Colonic mucosa (tissue), 4 donors: ENCODE results near the gene HOXC10. TPM values are rescaled to one million over a fixed set of nuclear protein-coding genes. Genes with fewer than 3 reads are reported as not detected.

Experiments
- DNase-seq: peaks from one replicate; pipeline ENCODE4 v3.0.0-alpha.2; 2020
- H3K27ac ChIP-seq: fragments of 200-600 bp; one replicate; pipeline ENCODE4 v1.8.0; 2021
- H3K27me3 ChIP-seq: fragments of 200-600 bp; one replicate; pipeline ENCODE4 v1.8.0; 2021
- H3K36me3 ChIP-seq: fragments of 200-600 bp; one replicate; pipeline ENCODE4 v1.8.0; 2021
- H3K4me1 ChIP-seq: fragments of 200-600 bp; one replicate; pipeline ENCODE4 v1.8.0; 2021; ENCODE audit warnings: mild to moderate bottlenecking
- H3K4me3 ChIP-seq: fragments of 200-600 bp; one replicate; pipeline ENCODE4 v1.8.0; 2021
- H3K9ac ChIP-seq, 2 donors: one replicate each; pipeline ENCODE4 v1.7.0; 2013; ENCODE audit warnings: control low read depth in 2 of 2, low read depth in 2 of 2, low read length in 2 of 2
- H3K9me3 ChIP-seq: fragments of 200-600 bp; one replicate; pipeline ENCODE4 v1.8.0; 2021
- intact Hi-C: fragments of 100-400 bp; cut with DNase I; formaldehyde crosslinking; loops from one replicate; pipeline ENCODE4 v1.14.1; 2022
- total RNA-seq, 2 donors: library from RNA; stranded (reverse); fragmentation: NEBNext Ultra II Directional in 1 of 2; extraction: Animal tissue kit (Norgen Biotek cat#: 25700) in 1 of 2; gene quantifications; one replicate each; pipeline ENCODE4 v1.2.1, GENCODE V29; 2021
- TF ChIP-seq, protein P1 (sequence below): fragments of 200-600 bp; IDR thresholded peaks from one replicate; pipeline ENCODE4 v1.8.0; 2022; ENCODE audit warnings: antibody characterized with exemption, mild to moderate bottlenecking
- donor health status: healthy.
- donor health status: DM: no; HTN: no; CAD: no.
- donor health status: DM: no; HTN: no; CAD: no.

The HOXC10 gene
- total RNA-seq, 2 donors from 2014 or later, result not detected

DNA sequence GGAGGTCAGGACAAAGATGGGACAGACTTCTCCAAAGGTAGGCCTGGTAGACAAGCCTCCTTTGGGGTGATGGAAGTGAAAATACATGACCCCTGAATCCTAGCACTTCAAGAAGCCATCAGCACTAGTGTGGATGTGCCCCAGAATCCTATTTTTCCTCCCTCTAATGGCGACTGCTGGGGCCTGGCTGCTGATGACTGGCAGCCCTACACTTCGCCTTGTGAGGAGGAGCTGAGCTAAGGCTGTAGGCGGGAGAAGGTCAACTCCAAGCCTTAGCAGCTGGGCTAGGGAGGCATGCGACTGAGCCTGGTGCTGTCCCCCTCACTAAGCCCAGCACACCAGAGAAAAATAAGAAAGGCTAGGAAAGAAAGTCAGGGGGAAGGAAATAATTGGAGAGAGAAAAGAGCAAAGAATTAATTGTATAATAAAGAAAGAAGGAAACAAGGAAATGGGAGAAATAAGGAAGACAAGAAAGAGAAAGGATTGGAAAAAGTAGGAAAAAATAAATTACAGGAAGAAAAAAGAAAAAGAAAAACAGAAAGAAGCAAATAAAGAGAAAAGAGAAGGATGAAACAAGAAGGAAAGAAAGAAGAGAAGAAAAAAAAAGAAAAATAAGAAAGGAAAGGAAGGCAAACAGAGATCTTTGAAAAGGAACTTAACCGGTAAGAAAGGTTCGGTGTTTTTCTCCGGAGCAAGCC is 4.7 kb upstream of the HOXC10 start:
- intact Hi-C loops, result no loop called here
- TF ChIP-seq, protein P1, sequence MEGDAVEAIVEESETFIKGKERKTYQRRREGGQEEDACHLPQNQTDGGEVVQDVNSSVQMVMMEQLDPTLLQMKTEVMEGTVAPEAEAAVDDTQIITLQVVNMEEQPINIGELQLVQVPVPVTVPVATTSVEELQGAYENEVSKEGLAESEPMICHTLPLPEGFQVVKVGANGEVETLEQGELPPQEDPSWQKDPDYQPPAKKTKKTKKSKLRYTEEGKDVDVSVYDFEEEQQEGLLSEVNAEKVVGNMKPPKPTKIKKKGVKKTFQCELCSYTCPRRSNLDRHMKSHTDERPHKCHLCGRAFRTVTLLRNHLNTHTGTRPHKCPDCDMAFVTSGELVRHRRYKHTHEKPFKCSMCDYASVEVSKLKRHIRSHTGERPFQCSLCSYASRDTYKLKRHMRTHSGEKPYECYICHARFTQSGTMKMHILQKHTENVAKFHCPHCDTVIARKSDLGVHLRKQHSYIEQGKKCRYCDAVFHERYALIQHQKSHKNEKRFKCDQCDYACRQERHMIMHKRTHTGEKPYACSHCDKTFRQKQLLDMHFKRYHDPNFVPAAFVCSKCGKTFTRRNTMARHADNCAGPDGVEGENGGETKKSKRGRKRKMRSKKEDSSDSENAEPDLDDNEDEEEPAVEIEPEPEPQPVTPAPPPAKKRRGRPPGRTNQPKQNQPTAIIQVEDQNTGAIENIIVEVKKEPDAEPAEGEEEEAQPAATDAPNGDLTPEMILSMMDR, result no peak
- Histone ChIP-seq H3K27me3 (peaks cover 89% of the 10 kb centered on the region), H3K36me3 (no peaks in the 10 kb centered on the region), H3K9ac (no peak overlapping the region), H3K4me3 (no peak overlapping the region), H3K9me3 (no peaks in the 10 kb centered on the region), H3K27ac (no peak overlapping the region), H3K4me1 (no peaks in the 10 kb centered on the region)
- DNase-seq, result no peak

- Histone ChIP-seq H3K9ac (no peak overlapping the region), H3K27ac (no peak overlapping the region), H3K27me3 (peaks cover 89% of the 10 kb centered on the region), H3K36me3 (no peaks in the 10 kb centered on the region), H3K9me3 (no peaks in the 10 kb centered on the region), H3K4me1 (no peaks in the 10 kb centered on the region), H3K4me3 (no peak overlapping the region)
- no peak for DNase-seq
- intact Hi-C loops, result no loop called here
- TF ChIP-seq, protein P1, result no peak
Measured at GRCh38 chr12:53980802-53981496, 4.0 kb upstream of the HOXC10 start.

DNA sequence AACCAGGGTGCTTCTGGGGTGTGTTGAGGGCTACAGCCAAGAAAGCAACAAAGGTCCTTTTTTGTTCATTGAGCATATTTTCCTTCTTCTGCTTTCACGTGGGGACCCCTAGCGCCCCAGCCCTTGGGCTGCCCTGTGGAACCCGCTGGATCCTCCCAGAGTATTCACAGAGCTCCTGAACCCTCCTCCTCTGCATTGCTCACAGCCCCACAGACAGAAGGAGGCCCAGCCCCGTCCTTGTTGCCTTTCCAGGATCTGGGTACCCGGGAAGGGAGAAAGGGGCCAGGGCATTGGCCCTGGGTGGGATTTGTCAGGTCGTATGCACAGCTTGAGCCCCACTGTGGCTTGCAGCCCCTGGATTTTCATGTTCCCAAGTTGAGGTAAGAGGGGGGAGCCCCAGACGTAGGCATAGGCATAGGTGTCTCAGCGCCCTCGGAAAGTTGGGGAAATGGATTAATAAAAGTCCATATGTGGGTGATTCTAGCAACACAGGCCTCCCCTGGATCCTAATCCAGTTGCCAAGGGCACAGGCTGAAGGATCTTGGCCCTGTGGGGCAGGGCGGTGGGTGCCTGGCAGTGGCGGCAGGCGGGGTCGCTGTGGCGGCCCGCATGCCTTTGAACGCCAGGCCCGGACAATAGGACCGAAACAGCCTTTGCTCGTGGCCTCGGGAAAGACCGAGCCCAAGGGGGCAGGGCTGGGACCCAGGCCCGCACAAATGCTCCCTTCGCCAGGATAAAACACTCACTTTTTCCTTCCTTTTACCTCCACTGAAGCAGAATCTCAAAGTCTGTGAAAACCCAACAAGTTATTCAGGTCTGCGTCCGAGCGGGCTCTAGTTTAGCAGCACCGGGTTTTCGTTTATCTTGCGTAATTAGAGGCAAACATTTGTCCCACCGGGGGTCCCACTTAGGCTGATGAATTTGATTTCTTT is 3.0 kb upstream of the HOXC10 start:
- intact Hi-C loops, result no loop called here
- TF ChIP-seq, protein P1, result no peak
- Histone ChIP-seq H3K27me3 (peaks cover 89% of the 10 kb centered on the region), H3K9ac (no peak overlapping the region), H3K36me3 (no peaks in the 10 kb centered on the region), H3K27ac (no peak overlapping the region), H3K9me3 (no peaks in the 10 kb centered on the region), H3K4me3 (no peak overlapping the region), H3K4me1 (no peaks in the 10 kb centered on the region)
- no peak for DNase-seq

DNA sequence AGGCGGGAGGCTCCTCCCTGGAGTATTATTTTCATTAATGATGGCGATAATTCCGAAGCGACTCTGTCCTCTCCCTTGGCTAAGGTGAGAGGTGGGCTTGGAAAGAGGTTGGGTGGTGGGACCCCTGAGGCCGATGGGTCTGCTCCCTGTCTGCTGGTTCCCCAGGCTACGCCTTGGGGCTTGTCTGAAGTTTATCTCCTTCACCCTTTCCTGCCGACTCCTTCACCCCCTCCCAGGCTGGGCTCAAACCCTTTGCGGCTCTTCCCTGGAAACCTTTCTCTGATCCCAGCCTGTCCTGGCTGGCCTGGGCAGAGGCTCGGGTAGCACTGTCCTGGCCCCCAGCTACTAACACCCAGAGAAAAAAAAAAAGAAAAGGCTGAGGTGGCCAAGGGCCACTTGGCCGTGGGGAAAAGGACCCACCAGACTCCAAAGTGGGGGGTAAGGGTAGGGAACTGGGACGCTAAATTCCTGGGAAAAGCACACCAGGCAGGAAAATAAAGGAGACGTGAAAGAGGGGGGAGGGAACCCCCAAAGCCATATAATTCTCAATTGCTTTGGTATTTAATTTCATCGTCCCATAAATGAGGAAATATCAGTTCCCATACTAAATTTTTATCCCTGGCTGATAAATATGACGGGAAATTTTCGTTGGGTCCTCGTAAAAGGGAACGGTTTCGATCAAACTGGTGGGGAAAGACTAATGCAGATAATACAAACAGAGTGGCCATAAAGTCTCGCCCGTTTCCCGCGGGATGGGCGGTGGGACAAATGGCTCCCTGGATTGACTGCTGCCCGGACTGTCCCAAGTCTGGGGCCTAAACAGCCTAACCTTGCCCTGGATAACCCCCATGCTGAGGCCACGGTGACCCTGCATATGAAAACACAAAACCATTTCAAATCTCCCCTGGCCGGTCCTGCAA is 2.0 kb upstream of the HOXC10 start:
- no peak overlapping the region for H3K9ac ChIP-seq
- peaks cover 88% of the 10 kb centered on the region for H3K27me3 ChIP-seq
- no peaks in the 10 kb centered on the region for H3K36me3 ChIP-seq

More for the DNA sequence above, 2.0 kb upstream of the HOXC10 start:
- Histone ChIP-seq H3K27ac (no peak overlapping the region), H3K9me3 (no peaks in the 10 kb centered on the region), H3K4me3 (no peak overlapping the region), H3K4me1 (no peaks in the 10 kb centered on the region)
- intact Hi-C loops, result no loop called here
- TF ChIP-seq, protein P1, result no peak
- DNase-seq, result no peak
